Parathyroid adenoma (tissue), 2 donors: ENCODE measurements around the gene A1BG.

Experiments used
- H2AFZ ChIP-seq: fragments of 300-600 bp; sonication (generic); one replicate; pipeline ENCODE4 v1.7.0; 2017; ENCODE audit warnings: antibody characterized with exemption, mild to moderate bottlenecking
- H3K27ac ChIP-seq: fragments of 300-600 bp; sonication (generic); one replicate; pipeline ENCODE4 v1.7.0; 2017
- H3K27me3 ChIP-seq: fragments of 300-600 bp; sonication (generic); one replicate; pipeline ENCODE4 v1.7.0; 2017; ENCODE audit warnings: low read length; ENCODE audit not compliant: control insufficient read depth, insufficient read depth
- H3K36me3 ChIP-seq: fragments of 300-600 bp; sonication (generic); one replicate; pipeline ENCODE4 v1.7.0; 2017; ENCODE audit warnings: low read length; ENCODE audit not compliant: control insufficient read depth, insufficient read depth
- H3K4me1 ChIP-seq: fragments of 300-600 bp; sonication (generic); one replicate; pipeline ENCODE4 v1.7.0; 2017; ENCODE audit warnings: control low read depth
- H3K4me2 ChIP-seq: fragments of 300-600 bp; sonication (generic); one replicate; pipeline ENCODE4 v1.7.0; 2017; ENCODE audit warnings: low read length
- H3K4me3 ChIP-seq: fragments of 300-600 bp; sonication (generic); one replicate; pipeline ENCODE4 v1.7.0; 2017; ENCODE audit warnings: low read depth, low read length
- H3K79me2 ChIP-seq: fragments of 300-600 bp; sonication (generic); one replicate; pipeline ENCODE4 v1.7.0; 2017; ENCODE audit warnings: control low read depth
- H3K9ac ChIP-seq: fragments of 300-600 bp; sonication (generic); one replicate; pipeline ENCODE4 v1.7.0; 2017; ENCODE audit warnings: mild to moderate bottlenecking
- H3K9me3 ChIP-seq: fragments of 300-600 bp; sonication (generic); one replicate; pipeline ENCODE4 v1.7.0; 2017; ENCODE audit warnings: low read length; ENCODE audit not compliant: control insufficient read depth
- CTCF ChIP-seq: fragments of 300-600 bp; sonication (generic); IDR thresholded peaks from one replicate; pipeline ENCODE4 v1.7.0; 2017; ENCODE audit warnings: antibody characterized with exemption, mild to moderate bottlenecking
- donor health status: primary hyperparathyroidism.

Gene A1BG

GRCh38 chr19:58352760-58353671 is at the start of gene A1BG:
A1BG (minus strand) TSS chr19:58353492; CDS start chr19:58353437, 55 bp downstream.
- Histone ChIP-seq H3K79me2 (peaks cover 20% of the 10 kb centered on the region), H3K27ac (no peak within 1 kb of the TSS), H3K4me1 (no peaks in the 10 kb centered on the region), H2AFZ (no peak within 1 kb of the TSS), H3K9ac (no peak within 1 kb of the TSS), H3K4me2 (no peak within 1 kb of the TSS), H3K27me3 (no peaks in the 10 kb centered on the region), H3K9me3 (no peaks in the 10 kb centered on the region), H3K4me3 (no peak within 1 kb of the TSS), H3K36me3 (no peaks in the 10 kb centered on the region)
- TF ChIP-seq CTCF = no peak

GRCh38 chr19:58401840-58402421 is 48.6 kb upstream of the A1BG start:
- H3K4me3 ChIP-seq = peak overlapping the region; percentile 83
- H3K9me3 ChIP-seq = no peaks in the 10 kb centered on the region
- peak overlapping the region; percentile 99 for H3K4me2 ChIP-seq
- TF ChIP-seq CTCF = no peak
- H2AFZ ChIP-seq = peak overlapping the region; percentile 77
- H3K9ac ChIP-seq = no peak overlapping the region
- no peak overlapping the region for H3K27ac ChIP-seq
- H3K4me1 ChIP-seq = peaks cover 3% of the 10 kb centered on the region
- no peaks in the 10 kb centered on the region for H3K79me2 ChIP-seq
- H3K36me3 ChIP-seq = no peaks in the 10 kb centered on the region
- H3K27me3 ChIP-seq = no peaks in the 10 kb centered on the region

- no peaks in the 10 kb centered on the region for H3K9me3 ChIP-seq
- H3K9ac ChIP-seq = no peak overlapping the region
- peak overlapping the region; percentile 99 for H3K4me2 ChIP-seq
- TF ChIP-seq CTCF = peak; percentile 18
- peak overlapping the region; percentile 83 for H3K4me3 ChIP-seq
- peak overlapping the region; percentile 77 for H2AFZ ChIP-seq
- H3K4me1 ChIP-seq = no peaks in the 10 kb centered on the region
- H3K27ac ChIP-seq = peak overlapping the region; percentile 15
- no peaks in the 10 kb centered on the region for H3K27me3 ChIP-seq
- no peaks in the 10 kb centered on the region for H3K36me3 ChIP-seq
- no peaks in the 10 kb centered on the region for H3K79me2 ChIP-seq
Observed at GRCh38 chr19:58400916-58401839, 47.9 kb upstream of the A1BG start.

- no peaks in the 10 kb centered on the region for H3K79me2 ChIP-seq
- H3K36me3 ChIP-seq = no peaks in the 10 kb centered on the region
- peaks cover 3% of the 10 kb centered on the region for H3K4me1 ChIP-seq
- H3K9me3 ChIP-seq = no peaks in the 10 kb centered on the region
- H3K27me3 ChIP-seq = no peaks in the 10 kb centered on the region
- no peak overlapping the region for H3K9ac ChIP-seq
- no peak overlapping the region for H3K27ac ChIP-seq
- H2AFZ ChIP-seq = peak overlapping the region; percentile 58
- TF ChIP-seq CTCF = no peak
- peak overlapping the region; percentile 99 for H3K4me2 ChIP-seq
- peak overlapping the region; percentile 83 for H3K4me3 ChIP-seq
Observed at GRCh38 chr19:58400316-58400915, 47.1 kb upstream of the A1BG start.
